NCI-H1436 (cell line): ENCODE results near the gene SMARCC1.
A peak's percentile ranks its signal among the peaks of the same experiment; 100 is the strongest.
"Not testable (repeated sequence)": the region's sequence is repeated elsewhere in the genome, so short reads cannot be mapped to it uniquely, and the experiment has no call there.

Experiments used
- DNase-seq: peaks from one replicate; lab custom pipeline; 2025; lab: John Stamatoyannopoulos, UW

Gene SMARCC1

DNA sequence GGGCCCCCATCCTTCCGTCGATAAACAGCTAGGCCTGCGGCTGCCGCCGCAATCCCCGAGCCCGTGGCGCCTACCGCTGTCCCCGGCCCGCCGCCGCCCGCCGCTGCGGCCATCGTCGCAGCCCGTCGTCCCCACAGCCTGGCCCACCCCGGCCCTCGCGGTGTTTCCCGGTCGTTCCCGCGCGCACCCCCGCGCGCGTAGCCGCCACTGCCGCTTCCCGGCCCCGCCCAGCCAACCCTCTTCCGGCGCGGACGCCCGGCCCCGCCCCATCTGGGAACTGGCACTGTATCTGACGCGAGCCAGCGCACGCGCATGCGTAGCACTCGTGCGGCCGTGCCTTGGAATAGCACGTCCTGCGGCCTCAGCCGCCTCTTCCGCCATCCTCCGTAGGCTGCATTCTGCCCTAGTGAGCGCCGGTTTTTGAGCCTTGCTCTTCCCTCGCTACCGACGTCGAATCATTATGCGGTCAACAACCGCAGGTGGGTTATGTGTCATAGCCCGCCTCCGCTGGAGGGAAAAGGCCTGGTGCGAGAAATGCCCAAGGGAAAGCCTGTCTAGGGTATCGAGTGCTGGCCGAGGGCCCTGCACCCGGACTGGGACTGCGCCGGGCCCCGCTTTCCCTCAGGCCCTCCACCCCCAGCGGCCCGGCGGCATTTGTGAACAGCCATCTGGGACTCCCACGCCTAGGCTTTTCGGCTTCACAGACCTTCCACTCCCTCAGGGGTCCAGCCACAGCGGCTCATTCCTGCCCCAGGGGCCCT, at the start of gene SMARCC1:
Gene SMARCC1, minus strand, starts transcription at position 209 of the 761 bp plus-strand sequence. Its CDS starts 96 bp downstream, at position 113.
- DNase-seq, result peak; percentile 84

DNA sequence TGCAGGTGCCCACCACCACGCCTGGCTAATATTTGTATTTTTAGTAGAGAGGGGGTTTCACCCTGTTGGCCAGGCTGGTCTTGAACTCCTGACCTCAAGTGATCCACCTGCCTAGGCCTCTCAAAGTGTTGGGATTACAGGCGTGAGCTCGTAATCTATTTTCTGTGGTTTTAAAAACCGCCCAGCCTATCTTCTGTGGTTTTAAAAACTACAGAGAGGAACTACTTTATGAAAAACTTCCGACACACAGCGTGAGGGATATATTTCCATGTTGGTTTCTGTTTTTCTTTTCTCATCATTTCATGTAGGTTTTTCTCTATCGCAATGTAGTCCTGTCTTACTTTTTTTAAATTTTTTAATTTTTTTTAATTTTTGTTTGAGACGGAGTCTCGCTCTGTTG, 47.8 kb upstream of the SMARCC1 start:
- DNase-seq, result not testable (repeated sequence)

DNA sequence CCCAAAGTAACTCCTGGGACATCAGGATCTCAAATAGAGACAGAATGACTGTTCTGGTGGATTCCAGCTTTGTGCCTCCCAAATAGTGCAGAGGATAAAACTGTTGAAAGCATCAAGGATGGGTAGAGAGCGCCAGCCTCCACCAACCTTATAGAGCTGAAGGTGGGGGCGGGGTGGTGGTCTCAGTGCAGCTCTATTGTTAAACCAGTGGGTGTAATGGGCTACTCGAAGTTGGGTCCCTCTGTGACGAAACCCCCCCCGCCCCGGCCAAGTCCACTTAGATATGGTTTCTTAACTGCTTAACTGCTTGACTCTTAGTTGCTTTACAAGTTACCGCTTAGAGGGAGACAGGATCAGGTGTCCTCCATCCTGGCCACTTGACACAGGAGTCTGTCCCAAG, 43.9 kb upstream of the SMARCC1 start:
- DNase-seq, result no peak

- peak; percentile 13 for DNase-seq
Measured at GRCh38 chr3:47824541-47825473, 43.1 kb upstream of the SMARCC1 start.

DNA sequence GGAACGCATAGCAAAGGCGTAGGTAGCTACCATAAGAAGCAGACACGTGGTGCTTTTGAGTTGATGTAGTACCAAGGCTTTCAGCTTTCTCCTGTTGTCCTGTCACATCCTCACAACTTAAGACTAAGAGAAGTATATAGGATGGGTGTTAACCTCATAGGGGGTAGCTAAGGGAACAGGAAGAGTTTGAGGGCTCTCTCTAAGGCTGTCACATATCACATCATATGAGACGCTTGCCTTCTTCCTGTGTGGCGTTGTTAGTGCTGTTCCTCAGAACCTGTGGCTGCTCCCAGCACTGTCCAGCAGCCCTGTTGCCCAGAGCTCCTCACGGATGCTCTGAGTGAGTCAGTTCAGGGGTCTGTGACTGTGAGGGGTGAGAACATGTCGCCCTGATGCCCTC, 35.9 kb upstream of the SMARCC1 start:
- DNase-seq, result no peak

DNA sequence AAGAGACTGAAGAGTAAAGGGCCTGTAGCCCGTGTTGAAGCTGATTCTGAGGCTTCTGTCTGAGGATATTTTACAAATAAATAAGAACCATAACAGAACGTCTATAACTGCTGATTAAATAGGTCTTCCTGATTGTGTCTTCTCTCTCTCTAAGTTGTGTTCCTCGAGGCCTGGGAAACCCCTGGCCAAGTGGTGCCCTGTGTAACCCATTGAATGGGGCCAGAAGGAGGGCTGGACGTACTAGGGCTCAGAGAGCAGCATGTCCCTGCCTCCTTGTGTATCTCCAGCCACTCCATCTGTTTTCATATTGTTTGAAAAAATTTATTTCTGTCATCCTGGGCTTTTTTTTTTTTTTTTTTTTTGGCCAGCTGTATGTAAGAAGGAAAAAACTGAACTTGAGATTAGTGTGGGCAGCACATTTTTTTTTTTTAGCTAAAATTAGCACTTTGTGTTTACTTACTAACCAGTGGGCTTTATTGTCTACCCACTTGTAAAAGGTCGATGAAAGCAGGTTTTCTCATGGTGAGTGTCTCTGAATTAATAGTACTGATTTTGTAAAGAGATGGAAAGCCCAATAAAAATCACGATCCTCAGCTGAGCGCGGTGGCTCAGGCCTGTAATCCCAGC, 32.0 kb upstream of the SMARCC1 start:
- DNase-seq, result no peak

GRCh38 chr3:47804577-47804976, 22.9 kb upstream of the SMARCC1 start:
- no peak for DNase-seq

- DNase-seq, result no peak
Measured at GRCh38 chr3:47803480-47804025, 21.9 kb upstream of the SMARCC1 start.

DNA sequence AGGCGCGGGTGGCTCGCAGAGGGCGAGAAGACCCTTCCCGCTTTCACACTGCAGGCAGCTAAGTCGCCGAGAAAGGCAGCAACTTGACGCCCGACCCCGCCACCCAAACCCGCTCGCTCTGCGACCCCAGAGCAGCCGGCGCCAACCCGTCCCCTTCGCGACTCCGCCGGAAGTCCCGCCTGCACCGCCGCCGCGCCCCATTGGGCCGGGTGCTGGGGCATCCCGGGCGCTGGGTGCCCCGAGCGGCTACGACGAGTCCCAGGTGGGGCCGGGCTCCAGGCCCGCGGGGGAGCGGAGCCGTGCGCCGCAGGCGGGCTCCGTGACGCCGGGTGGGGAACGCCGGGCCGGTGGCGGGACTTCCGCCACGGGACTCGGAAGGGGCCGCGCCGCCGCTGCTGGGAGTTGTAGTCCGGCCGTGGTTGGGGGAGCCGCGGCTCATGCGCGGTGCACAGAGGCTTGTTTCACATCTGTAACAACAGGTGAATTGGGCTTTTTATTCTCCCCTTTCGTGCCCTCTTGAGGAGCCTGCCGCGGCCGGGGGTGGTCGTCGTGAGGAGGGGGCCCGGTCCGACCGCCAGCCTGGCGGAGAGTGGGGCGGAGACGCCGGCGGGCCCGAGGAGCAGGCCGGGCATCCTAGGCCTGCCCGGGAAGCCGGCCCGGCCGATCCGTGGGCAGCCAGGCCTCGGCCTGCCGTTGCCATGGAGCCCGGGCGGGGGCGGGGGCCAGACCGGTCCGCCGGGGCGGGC, 21.2 kb upstream of the SMARCC1 start, which contains the start of gene DHX30:
Gene DHX30, plus strand, starts transcription at position 405 of the 746 bp plus-strand sequence. CDS start 7,546 bp downstream, outside the sequence.
- peak; percentile 34 for DNase-seq

GRCh38 chr3:47799733-47800132, 18.0 kb upstream of the SMARCC1 start:
- no peak for DNase-seq

GRCh38 chr3:47794544-47794943, 12.9 kb upstream of the SMARCC1 start:
- DNase-seq, result no peak

DNA sequence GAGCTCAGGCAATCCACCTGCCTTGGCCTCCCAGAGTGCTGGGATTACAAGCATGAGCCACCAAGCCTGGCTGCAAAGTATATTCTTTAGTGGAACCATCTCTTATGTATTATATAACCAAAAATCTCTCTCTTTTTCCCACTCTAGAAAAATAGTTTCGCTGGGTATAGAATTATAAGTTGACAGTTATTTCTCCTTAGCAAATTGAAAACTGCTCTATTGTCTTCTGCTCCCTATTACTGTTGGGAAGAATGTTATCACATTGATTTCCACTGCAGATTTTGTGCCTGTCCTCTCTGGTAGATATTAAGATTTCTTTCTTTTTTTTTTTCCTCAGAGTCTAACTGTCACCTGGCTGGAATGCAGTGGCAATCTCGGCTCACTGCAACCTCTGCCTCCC, 11.0 kb upstream of the SMARCC1 start:
- no peak for DNase-seq

DNA sequence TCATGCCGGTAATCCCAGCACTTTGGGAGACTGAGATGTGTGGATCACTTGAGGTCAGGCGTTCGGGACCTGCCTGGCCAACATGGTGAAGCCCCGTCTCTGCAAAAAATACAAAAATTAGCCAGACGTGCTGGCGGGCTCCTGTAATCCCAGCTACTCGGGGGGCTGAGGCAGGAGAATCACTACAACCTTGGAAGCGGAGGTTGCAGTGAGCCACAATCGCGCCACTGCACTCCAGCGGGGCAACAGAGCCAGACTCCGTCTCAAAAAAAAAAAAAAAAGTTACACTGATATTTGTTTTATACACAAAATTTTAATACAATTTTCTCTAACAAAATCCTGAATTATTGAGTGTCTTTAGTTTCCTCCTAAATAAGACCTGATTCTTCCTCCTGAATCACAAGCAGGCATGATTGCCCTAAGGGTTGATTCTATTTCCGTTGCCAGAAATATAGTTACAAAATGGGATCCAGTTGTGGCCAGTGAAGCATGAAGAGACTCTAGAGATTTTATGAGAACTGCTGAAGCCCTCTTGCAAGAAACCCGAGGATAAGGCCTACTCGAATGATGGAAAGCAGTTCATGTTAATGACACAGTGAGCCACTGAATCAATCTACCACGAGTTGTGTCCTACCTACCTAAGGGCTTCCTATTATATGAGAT, 9.6 kb upstream of the SMARCC1 start:
- no peak for DNase-seq

GRCh38 chr3:47783673-47784072, 2.0 kb upstream of the SMARCC1 start:
- no peak for DNase-seq

- DNase-seq, result no peak
Measured at GRCh38 chr3:47782446-47783308, 984 bp upstream of the SMARCC1 start.

- no peak for DNase-seq
Measured at GRCh38 chr3:47780741-47781684, 680 bp downstream of the SMARCC1 start.

DNA sequence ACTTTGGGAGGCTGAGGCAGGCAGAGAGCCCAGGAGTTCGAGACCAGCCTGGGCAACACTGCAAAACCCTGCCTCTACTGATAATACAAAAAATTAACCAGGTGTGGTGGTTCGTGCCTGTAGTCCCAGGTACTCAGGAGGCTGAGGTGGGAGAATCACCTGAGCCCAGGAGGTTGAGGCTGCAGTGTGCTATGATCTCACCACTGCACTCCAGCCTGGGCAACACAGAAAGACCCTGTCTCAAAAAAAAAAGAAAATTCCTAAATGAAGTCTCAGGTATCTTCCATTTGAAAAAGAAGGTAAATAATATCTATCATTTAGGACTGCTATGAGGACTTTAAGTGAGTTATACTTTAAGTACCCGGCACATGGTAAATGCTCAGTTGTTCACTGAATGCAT, 2.9 kb downstream of the SMARCC1 start:
- no peak for DNase-seq

DNA sequence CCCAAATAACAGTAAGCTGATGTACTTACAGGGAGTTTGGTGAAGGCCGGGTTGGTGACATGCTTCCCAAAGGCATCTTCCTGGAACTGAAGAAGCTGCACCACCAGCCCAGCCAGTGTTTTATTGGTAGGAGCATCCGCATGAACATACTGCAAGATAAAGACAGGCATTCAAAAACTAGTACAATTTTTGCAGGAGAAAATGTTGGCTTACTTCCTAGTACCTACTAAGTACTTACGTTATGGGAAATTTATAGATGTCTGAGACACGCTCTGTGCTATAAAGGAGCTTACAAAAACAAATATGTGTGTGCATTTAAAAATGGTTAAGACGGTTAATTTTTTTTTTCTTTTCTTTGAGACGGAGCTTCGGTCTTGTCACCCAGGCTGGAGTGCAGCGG, 8.9 kb downstream of the SMARCC1 start:
- DNase-seq, result no peak

DNA sequence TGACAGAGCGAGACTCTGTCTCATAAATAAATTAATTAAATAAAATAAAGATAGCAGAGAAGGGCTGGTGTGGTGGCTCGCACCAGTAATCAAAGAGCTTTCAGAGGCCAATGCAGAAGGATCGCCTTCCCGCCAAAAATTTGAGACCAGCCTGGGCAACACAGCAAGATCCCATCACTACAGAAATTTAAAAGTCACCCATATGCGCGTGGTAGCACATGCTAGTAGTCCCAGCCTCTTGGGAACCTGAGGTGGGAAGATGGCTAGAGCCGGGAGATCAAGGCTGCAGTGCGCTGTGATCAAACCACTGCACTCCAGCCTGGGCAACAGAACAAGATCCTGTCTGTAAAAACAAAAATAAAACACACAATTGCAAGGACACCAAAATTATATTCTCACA, 9.6 kb downstream of the SMARCC1 start:
- no peak for DNase-seq
